Type B pancreatic cell (in vitro differentiated cells): ENCODE results near the gene OR2H2. TPM values are rescaled to one million over a fixed set of nuclear protein-coding genes. Genes with fewer than 3 reads are reported as not detected.

Experiments used
- DNase-seq: peaks from one replicate; pipeline ENCODE4 v3.0.0; 2021; ENCODE audit warnings: mixed read lengths; ENCODE audit not compliant: unreplicated experiment; ENCODE audit errors: extremely low spot score
- H3K27ac Mint-ChIP-seq: 2 replicates; pipeline ENCODE4 v1.8.0; 2021; ENCODE audit warnings: mild to moderate bottlenecking, mixed read lengths
- H3K27me3 Mint-ChIP-seq: 2 replicates; pipeline ENCODE4 v1.8.0; 2021; ENCODE audit warnings: mixed read lengths
- H3K36me3 Mint-ChIP-seq: 2 replicates; pipeline ENCODE4 v1.8.0; 2021; ENCODE audit warnings: mixed read lengths
- H3K4me1 Mint-ChIP-seq: one replicate; pipeline ENCODE4 v1.8.0; 2021; ENCODE audit warnings: mixed read lengths; ENCODE audit not compliant: unreplicated experiment
- H3K4me3 Mint-ChIP-seq: 2 replicates; pipeline ENCODE4 v1.8.0; 2021; ENCODE audit warnings: mild to moderate bottlenecking, mixed read lengths
- H3K9me3 Mint-ChIP-seq: 2 replicates; pipeline ENCODE4 v1.8.0; 2021; ENCODE audit warnings: mixed read lengths
- total RNA-seq: library from RNA; stranded (reverse); gene quantifications from 2 replicates; pipeline ENCODE4 v1.2.1, GENCODE V29; 2021; ENCODE audit warnings: low replicate concordance
- TF ChIP-seq, protein P1 (sequence below): fragments of 200-600 bp; sonication (generic); conservative IDR thresholded peaks from 2 replicates; pipeline ENCODE4 v1.5.0; 2021; ENCODE audit warnings: antibody characterized with exemption, mild to moderate bottlenecking

OR2H2 gene
- total RNA-seq, 1 donor from 2014 or later: not detected

DNA sequence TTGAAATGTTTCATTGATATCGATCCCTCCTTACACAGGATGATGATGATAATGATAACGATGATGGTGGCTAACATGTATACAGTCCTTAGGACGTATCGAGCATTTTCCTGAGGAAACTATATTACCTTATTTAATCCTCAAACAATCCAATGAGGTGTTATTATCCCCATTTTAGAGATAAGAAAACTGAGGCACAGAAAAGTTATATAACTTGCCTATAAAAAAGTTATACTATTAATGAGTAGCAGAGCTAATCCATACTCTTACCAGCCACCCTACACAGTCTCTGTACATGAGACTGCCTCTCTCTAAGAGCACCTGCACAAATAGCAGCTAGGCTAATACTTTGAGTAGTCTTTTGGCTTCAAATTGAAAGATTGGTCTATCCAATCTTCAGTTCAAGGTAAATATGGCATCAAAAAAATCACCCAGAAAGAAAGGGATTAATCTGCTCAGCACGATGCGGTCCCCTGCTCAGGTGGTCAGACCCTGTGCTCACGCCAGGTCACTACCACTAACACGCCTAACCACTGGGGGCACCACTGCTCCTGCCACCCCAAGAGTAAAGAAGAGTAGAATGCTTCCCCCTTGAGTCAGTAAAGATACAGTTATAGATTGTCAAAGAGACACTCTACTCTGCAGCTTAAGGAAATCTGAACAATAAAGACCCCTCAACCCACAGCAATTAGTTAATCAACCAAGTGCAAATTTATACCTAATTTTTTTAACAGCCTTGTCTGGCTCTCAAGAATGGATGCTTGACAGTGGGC is 33.0 kb downstream of the OR2H2 start:
- Mint-ChIP-seq H3K36me3 (peaks cover 55% of the 10 kb centered on the region), H3K4me3 (no peak overlapping the region), H3K27ac (no peak overlapping the region), H3K27me3 (no peaks in the 10 kb centered on the region), H3K4me1 (no peaks in the 10 kb centered on the region), H3K9me3 (no peaks in the 10 kb centered on the region)
- TF ChIP-seq, protein P1, sequence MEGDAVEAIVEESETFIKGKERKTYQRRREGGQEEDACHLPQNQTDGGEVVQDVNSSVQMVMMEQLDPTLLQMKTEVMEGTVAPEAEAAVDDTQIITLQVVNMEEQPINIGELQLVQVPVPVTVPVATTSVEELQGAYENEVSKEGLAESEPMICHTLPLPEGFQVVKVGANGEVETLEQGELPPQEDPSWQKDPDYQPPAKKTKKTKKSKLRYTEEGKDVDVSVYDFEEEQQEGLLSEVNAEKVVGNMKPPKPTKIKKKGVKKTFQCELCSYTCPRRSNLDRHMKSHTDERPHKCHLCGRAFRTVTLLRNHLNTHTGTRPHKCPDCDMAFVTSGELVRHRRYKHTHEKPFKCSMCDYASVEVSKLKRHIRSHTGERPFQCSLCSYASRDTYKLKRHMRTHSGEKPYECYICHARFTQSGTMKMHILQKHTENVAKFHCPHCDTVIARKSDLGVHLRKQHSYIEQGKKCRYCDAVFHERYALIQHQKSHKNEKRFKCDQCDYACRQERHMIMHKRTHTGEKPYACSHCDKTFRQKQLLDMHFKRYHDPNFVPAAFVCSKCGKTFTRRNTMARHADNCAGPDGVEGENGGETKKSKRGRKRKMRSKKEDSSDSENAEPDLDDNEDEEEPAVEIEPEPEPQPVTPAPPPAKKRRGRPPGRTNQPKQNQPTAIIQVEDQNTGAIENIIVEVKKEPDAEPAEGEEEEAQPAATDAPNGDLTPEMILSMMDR: peak; percentile 40
- DNase-seq: no peak

DNA sequence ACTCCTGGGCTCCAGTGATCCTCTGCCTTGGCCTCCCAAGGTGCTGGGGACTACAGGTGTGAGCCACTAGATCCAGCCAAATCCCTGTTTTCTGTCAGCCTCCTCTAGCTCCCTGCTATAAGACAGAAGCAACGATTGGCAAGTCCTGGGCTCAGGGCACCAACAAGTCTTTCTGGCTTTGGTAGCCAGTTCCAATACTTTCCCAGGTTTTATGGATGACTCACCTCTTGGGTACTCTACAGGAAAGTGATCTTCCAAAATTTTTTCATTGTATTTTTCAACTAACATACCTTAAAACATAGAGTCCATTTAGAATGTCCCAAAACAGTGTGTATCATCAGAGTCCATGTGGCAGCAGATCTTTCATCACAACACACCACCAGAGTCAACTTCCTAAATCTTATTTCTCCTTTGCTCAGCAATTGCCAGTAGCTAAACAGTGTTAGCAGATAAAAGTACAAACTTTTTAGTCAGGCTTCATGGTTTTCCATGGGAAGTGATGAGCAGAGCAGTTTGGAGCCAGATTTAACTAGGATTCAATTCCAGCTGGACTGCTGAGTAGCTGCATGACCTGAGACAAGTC is 34.7 kb downstream of the OR2H2 start:
- no peak overlapping the region for H3K27ac Mint-ChIP-seq
- peaks cover 7% of the 10 kb centered on the region for H3K4me1 Mint-ChIP-seq
- TF ChIP-seq, protein P1: no peak
- no peak for DNase-seq
- no peaks in the 10 kb centered on the region for H3K9me3 Mint-ChIP-seq
- H3K4me3 Mint-ChIP-seq: no peak overlapping the region
- H3K27me3 Mint-ChIP-seq: no peaks in the 10 kb centered on the region
- H3K36me3 Mint-ChIP-seq: peaks cover 54% of the 10 kb centered on the region

DNA sequence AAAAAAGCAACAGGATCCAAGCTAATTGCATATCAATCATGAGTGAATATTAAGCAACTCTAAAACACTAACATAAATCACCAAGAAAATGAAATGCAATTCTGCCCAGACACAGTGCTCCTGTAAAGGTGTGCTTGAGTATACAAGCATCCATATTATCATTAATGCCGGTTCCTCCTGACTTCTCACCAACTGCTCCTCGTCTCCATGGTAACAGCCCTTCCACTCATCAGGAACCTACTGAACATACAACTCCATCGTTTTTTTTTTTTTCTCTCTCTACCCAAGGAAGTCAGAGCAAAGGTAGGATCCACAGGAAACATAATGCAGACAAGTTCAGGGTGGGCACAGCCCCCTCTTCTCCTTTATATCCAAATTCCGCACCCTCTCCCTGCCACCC is 35.7 kb downstream of the OR2H2 start:
- H3K4me1 Mint-ChIP-seq: peaks cover 15% of the 10 kb centered on the region
- peaks cover 58% of the 10 kb centered on the region for H3K36me3 Mint-ChIP-seq
- TF ChIP-seq, protein P1: no peak
- no peaks in the 10 kb centered on the region for H3K9me3 Mint-ChIP-seq
- H3K27me3 Mint-ChIP-seq: peaks cover 3% of the 10 kb centered on the region
- no peak for DNase-seq
- H3K27ac Mint-ChIP-seq: no peak overlapping the region
- H3K4me3 Mint-ChIP-seq: no peak overlapping the region

DNA sequence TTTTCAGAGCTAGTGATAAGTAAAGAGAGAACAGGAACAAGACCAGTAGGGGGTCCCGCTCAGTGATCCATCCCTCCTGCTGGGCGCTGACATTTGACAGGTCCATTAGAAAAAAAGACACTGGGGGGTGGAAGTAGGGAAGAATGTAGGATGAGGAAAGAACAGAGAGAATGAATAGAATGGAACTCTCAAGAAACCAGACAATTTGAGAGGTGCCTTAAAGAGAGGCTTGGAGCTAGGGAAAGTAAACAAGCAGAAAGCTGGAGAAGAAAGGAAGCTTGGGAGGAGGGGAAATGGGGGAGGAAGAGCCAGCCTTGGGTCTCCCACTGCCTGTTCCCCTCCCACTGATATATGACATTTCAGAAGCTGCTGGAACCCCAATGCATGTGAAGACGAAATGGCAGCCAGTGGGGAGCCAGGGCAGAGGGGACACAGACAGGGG is 39.6 kb downstream of the OR2H2 start:
- Mint-ChIP-seq H3K36me3 (peaks cover 47% of the 10 kb centered on the region), H3K27ac (no peak overlapping the region), H3K9me3 (no peaks in the 10 kb centered on the region), H3K27me3 (peaks cover 23% of the 10 kb centered on the region), H3K4me1 (peaks cover 32% of the 10 kb centered on the region), H3K4me3 (peak overlapping the region; percentile 9)
- no peak for DNase-seq
- TF ChIP-seq, protein P1: no peak

DNA sequence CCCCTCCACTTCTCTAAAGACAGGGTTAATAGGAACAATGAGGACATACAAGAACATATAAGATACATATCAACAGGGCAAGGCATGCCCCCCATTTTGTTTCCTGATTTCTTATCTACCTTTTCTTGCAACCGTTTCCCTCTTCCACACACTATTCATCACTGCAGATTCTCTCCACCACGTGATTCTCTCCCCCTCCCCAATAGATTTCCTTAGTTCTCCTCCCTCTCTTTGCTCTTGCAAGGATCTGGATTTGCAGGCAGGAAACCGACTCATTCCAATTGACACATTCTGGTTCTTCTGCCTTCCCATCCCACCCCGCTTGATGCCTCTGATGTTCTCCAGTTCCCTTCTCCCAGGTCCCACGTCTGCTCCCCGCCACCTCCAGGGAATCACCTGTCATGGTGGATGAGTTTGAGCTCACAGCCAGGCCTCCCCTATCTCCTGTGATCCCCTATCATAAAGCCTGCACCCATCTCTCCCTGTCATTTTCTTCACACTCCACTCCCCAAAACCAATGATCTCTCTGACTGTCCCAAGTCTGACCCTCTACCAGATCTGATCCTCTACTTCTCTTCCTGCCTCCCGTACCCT is 40.5 kb downstream of the OR2H2 start:
- no peaks in the 10 kb centered on the region for H3K9me3 Mint-ChIP-seq
- no peak overlapping the region for H3K27ac Mint-ChIP-seq
- H3K36me3 Mint-ChIP-seq: peaks cover 46% of the 10 kb centered on the region
- TF ChIP-seq, protein P1: no peak
- H3K4me1 Mint-ChIP-seq: peaks cover 41% of the 10 kb centered on the region
- H3K4me3 Mint-ChIP-seq: peak overlapping the region; percentile 2
- peaks cover 28% of the 10 kb centered on the region for H3K27me3 Mint-ChIP-seq
- DNase-seq: no peak
